PFSK-1 (cell line): ENCODE results near the gene DIP2A. TPM values are rescaled to one million over a fixed set of nuclear protein-coding genes. Genes with fewer than 3 reads are reported as not detected.

Experiments used
- FOXP2 ChIP-seq: optimal IDR thresholded peaks from 2 replicates; pipeline ENCODE3; 2011; ENCODE audit warnings: borderline replicate concordance, control low read depth, inconsistent platforms; ENCODE audit not compliant: insufficient read depth; ENCODE audit errors: extremely low read length, extremely low read depth
- POLR2AphosphoS5 ChIP-seq: IDR thresholded peaks from 2 replicates; pipeline ENCODE4 v1.6.1; 2012; ENCODE audit warnings: low read depth, mild to moderate bottlenecking, control low read depth, low read length, moderate library complexity
- SIN3A ChIP-seq: IDR thresholded peaks from 2 replicates; pipeline ENCODE4 v1.6.1; 2012; ENCODE audit warnings: mild to moderate bottlenecking, low read length, moderate library complexity, borderline replicate concordance; ENCODE audit not compliant: insufficient read depth
- TAF1 ChIP-seq: IDR thresholded peaks from 2 replicates; pipeline ENCODE4 v1.6.1; 2012; ENCODE audit warnings: low read length, control low read depth, borderline replicate concordance; ENCODE audit not compliant: insufficient read depth
- polyA plus RNA-seq: library from polyadenylated mRNA; unstranded; fragments of >200 nt; gene quantifications from one replicate; pipeline ENCODE4 v1.2.1, GENCODE V29; 2012; ENCODE audit warnings: low read depth, missing spikeins; ENCODE audit not compliant: insufficient read length
- TF ChIP-seq, protein P1 (sequence below), 2 experiments: IDR thresholded peaks; 2 replicates each; pipeline versions ENCODE4 v1.6.1 to v1.8.0; 2011 to 2012; ENCODE audit warnings: low read depth in 2 of 2, low read length in 2 of 2, control low read depth in 1 of 2, inconsistent platforms in 1 of 2, mild to moderate bottlenecking in 1 of 2, moderate library complexity in 1 of 2; ENCODE audit not compliant: insufficient read depth in 1 of 2

Gene DIP2A, protein sequence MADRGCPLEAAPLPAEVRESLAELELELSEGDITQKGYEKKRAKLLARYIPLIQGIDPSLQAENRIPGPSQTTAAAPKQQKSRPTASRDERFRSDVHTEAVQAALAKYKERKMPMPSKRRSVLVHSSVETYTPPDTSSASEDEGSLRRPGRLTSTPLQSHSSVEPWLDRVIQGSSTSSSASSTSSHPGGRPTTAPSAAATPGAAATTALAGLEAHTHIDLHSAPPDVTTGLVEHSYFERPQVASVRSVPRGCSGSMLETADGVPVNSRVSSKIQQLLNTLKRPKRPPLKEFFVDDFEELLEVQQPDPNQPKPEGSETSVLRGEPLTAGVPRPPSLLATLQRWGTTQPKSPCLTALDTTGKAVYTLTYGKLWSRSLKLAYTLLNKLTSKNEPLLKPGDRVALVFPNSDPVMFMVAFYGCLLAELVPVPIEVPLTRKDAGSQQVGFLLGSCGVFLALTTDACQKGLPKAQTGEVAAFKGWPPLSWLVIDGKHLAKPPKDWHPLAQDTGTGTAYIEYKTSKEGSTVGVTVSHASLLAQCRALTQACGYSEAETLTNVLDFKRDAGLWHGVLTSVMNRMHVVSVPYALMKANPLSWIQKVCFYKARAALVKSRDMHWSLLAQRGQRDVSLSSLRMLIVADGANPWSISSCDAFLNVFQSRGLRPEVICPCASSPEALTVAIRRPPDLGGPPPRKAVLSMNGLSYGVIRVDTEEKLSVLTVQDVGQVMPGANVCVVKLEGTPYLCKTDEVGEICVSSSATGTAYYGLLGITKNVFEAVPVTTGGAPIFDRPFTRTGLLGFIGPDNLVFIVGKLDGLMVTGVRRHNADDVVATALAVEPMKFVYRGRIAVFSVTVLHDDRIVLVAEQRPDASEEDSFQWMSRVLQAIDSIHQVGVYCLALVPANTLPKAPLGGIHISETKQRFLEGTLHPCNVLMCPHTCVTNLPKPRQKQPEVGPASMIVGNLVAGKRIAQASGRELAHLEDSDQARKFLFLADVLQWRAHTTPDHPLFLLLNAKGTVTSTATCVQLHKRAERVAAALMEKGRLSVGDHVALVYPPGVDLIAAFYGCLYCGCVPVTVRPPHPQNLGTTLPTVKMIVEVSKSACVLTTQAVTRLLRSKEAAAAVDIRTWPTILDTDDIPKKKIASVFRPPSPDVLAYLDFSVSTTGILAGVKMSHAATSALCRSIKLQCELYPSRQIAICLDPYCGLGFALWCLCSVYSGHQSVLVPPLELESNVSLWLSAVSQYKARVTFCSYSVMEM (N-terminal part only)
- 26.4 TPM for polyA plus RNA-seq

DNA sequence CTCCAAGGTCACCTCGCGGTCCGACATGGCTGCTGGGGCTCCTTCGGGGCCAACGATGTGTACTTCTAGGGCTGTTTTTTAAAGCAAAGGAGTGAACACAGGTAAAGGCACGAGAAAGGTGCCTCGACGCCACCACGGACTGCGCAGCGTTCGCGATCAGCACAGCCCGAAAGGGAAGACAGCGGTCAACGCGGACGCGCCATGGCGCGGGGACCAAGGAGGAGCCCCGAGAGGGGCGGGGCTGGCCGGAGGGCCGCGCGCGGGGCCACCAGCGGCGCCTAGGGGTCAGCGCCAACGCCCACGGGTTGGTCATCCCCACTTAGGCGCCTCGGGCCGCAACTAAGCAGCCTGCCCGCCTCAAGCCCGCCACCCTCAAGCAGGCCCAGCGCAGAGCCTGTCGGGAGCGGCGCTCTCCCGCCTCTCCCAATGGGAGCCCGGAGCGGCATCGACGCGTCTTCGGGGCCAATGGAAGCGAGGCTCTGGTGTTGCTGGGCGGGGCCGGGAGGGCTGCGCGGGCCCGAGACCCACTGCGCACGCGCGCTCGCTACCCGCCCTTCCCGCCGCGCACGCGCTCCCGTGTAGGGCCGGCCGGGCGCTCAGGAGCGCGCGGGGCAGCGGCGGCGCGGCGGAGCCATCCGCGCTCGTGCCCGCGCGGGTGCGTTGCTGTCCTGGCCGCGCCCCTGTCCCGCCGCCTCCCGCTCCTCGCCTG lies at the start of gene DIP2A:
TSS of gene DIP2A (plus strand) at position 577 of the 709 bp plus-strand sequence. CDS start 241 bp downstream, outside the sequence.
- TF ChIP-seq TAF1 = peak; percentile 83; the same call in 1 of the 2 replicates
- TF ChIP-seq, protein P1, sequence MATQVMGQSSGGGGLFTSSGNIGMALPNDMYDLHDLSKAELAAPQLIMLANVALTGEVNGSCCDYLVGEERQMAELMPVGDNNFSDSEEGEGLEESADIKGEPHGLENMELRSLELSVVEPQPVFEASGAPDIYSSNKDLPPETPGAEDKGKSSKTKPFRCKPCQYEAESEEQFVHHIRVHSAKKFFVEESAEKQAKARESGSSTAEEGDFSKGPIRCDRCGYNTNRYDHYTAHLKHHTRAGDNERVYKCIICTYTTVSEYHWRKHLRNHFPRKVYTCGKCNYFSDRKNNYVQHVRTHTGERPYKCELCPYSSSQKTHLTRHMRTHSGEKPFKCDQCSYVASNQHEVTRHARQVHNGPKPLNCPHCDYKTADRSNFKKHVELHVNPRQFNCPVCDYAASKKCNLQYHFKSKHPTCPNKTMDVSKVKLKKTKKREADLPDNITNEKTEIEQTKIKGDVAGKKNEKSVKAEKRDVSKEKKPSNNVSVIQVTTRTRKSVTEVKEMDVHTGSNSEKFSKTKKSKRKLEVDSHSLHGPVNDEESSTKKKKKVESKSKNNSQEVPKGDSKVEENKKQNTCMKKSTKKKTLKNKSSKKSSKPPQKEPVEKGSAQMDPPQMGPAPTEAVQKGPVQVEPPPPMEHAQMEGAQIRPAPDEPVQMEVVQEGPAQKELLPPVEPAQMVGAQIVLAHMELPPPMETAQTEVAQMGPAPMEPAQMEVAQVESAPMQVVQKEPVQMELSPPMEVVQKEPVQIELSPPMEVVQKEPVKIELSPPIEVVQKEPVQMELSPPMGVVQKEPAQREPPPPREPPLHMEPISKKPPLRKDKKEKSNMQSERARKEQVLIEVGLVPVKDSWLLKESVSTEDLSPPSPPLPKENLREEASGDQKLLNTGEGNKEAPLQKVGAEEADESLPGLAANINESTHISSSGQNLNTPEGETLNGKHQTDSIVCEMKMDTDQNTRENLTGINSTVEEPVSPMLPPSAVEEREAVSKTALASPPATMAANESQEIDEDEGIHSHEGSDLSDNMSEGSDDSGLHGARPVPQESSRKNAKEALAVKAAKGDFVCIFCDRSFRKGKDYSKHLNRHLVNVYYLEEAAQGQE (IDR thresholded peaks at IDR 0.05; ENCODE audit: insufficient read depth in 1 of 2, low read depth in 2 of 2, low read length in 2 of 2) = 0 out of 4 replicates have a peak, but pooled peaks of 1 of the 2 experiments have one; percentile 5
- peak; percentile 84 for TF ChIP-seq POLR2AphosphoS5
- TF ChIP-seq SIN3A = 0 out of 2 replicates have a peak, but pooled peaks have one; percentile 27
- TF ChIP-seq FOXP2 = no peak

DNA sequence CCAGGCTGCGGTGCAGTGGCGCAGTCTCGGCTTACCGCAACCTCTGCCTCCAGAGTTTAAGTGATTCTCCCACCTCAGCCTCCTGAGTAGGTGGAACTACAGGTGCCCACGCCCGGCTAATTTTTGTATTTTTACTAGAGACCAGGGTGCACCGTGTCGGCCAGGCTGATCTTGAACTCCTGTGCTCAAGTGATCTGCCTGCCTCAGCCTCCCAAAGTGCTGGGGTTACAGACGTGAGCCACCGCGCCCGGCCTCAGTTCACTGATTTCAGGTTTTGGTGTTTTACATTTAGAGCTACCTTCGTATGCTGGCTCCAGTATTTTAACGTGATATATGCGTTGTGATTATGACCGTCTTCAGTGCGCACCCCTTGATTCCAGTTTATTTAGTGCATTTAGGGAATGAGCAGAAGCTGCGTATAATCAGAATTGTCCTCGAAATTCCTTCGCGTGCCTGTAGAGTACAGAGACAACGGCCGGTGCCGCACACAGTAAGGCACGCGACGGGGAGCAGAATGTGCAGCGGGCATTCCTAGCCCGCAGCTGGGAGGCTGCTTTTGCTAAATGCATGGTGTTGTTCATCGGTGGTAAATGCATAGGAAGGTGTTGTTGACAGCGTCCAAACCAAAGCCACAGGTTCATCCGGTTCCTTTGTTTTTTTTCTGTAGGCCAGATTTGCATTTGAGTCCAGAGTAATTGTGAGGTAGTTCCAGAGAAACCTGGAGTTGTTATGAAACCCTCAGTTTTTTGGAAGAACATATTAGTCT lies 48.9 kb upstream of the DIP2A start:
- TF ChIP-seq FOXP2 = no peak
- no peak for TF ChIP-seq SIN3A
- TF ChIP-seq, protein P1 (IDR thresholded peaks at IDR 0.05; ENCODE audit: insufficient read depth in 1 of 2, low read depth in 2 of 2, low read length in 2 of 2) = no peak
- TF ChIP-seq POLR2AphosphoS5 = no peak
- TF ChIP-seq TAF1 = no peak

DNA sequence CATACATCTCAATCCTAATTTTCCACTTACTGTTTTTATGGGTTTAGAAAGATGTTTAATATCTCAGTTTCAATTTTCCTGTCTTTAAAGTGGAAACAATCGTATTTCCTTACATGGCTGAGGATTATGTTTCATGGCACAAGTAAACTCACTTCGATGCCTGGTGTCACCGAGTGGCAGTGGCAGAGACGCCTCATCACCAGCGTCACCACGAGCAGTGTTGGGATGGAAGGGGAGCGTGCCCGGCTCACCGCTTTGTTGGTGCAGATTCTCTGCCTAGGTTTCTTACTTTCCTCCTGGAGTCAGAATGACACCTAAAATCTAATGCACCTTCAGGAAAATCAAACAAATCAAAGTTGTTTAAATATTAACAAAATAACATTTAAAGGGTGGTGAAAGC lies 48.2 kb upstream of the DIP2A start:
- TF ChIP-seq TAF1 (no peak), POLR2AphosphoS5 (no peak), SIN3A (no peak), FOXP2 (no peak)
- TF ChIP-seq, protein P1 (IDR thresholded peaks at IDR 0.05; ENCODE audit: insufficient read depth in 1 of 2, low read depth in 2 of 2, low read length in 2 of 2) = no peak

GRCh38 chr21:46411236-46411635 lies 47.5 kb upstream of the DIP2A start:
- no peak for TF ChIP-seq POLR2AphosphoS5
- TF ChIP-seq FOXP2 = no peak
- no peak for TF ChIP-seq TAF1
- TF ChIP-seq, protein P1 (IDR thresholded peaks at IDR 0.05; ENCODE audit: insufficient read depth in 1 of 2, low read depth in 2 of 2, low read length in 2 of 2) = no peak
- TF ChIP-seq SIN3A = no peak
